GM18868 (cell line): Measurements from ENCODE around the gene ZFYVE16.
"Not testable (repeated sequence)": the region's sequence is repeated elsewhere in the genome, so short reads cannot be mapped to it uniquely, and the experiment has no call there.

Experiments
- ATAC-seq: cut with Tn5 transposase; IDR thresholded peaks from one replicate; pipeline ENCODE4 v1.9.1; 2021; ENCODE audit warnings: mild to moderate bottlenecking, moderate library complexity; ENCODE audit not compliant: unreplicated experiment

ZFYVE16 gene

DNA sequence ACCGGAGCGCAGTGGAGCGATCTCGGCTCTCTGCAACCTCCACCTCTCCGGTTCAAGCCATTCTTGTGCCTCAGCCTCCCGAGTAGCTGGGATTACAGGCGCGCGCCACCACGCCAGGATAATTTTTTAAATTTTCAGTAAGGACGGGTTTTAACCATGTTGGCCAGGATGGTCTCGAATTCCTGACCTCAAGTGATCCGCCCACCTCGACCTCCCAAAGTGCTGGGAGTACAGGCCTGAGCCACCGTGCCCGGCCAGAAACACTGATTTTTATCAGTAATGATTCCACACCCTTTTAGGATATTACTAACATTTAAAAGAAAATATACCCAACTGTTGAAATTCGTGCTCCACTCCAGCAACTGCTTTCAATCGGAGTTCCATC is 79.6 kb downstream of the ZFYVE16 start:
- ATAC-seq: no peak

DNA sequence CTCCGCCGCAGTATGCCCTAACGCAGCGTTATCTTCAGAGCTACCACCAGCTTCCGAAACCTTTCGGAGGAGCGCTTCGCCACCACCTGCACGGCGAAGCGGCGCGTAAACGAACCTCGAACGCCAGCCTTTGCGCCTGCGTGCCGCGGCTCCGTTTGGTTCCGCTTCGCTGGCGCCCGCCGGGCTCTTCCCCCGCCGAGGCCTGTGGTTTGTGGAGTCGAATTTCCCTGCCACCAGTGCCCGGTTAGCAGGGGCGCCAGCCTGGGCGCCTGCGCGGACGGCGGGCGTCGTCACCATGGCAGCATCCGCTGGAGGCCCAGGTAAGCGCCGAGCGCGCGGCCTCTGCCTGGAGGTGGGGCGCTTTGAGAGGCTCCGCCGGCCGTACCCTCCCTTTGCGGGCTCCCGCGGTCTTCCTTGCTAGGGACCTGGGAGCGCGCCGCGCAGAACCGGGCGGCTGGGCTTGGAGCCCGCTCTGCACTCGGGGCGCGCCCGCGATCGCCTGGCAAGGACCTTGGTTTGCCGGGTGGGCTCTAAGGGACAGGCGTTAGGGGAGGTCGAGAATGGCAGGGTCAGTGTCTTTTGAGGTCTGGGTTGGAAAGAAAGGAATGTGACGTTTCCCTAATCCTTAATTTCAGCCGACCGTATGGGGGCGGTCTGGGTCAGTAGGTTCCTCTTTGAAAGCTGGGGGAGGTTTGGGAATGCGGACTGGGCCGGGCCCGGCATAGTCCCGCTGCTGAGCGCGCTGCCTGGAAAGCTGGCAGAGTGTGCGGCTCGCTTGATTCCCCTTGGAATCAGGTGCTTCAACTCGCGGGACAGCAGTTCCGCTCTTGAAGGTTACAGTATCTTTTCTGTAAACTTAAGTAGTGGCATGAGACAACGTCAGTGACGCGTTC is 80.2 kb downstream of the ZFYVE16 start, which contains the start of gene FAM151B:
Gene FAM151B (plus strand): TSS at position 272 of the 893 bp plus-strand sequence. CDS start 24 bp downstream, at position 296.
- ATAC-seq: peak; percentile 96

DNA sequence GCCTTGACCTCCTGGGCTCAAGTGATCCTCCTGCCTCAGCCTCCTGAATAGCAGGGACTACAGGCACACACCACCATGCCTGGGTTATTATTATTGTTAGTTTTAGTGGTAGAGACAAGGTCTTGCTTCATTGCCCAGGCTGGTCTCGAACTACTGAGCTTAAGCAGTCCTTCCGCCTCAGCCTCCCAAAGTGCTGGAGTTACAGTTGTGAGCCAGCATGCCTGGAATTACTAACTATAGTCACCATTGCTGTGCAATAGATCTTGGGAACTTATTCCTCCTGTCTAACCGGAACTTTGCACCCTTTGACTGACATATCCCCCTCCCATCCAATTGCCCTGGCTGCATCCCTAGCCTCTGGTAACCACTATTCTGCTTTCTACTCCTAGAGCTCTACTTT is 83.4 kb downstream of the ZFYVE16 start:
- no peak for ATAC-seq

DNA sequence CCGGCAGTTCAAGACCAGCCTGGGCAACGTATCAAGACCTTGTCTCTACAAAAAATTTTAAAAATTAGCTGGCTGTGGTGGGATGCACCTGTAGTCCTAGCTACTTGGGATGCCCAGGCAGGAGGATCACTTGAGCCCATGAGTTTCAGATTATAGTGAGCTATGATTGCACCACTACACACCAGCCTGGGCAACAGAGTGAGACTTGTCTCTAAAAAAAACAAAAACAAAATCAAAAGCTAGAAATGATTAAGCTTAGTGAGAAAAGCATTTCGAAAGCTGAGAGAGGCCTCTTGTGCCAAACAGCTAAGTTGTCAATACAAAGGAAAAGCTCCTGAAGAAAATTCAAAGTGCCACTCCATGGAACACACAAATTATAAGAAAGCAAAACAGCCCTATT is 84.9 kb downstream of the ZFYVE16 start:
- ATAC-seq: no peak

DNA sequence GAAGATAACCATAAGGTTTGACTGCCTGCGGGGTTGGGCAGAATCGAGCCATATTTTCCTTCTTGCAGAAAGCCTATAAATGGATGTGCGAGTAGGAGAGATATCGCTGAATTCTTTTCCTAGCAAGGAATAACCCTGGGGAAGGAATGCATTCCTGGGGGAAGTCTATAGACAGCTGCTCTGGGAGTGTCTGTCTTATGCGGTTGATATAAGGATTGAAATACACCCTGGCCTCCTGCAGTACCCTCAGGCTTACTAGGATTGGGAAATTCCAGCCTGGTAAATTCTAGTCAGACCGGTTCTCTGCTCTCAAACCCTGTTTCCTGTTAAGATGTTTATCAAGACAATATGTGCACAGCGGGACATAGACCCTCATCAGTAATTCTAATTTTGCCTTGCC is 85.6 kb downstream of the ZFYVE16 start:
- ATAC-seq: not testable (repeated sequence)

DNA sequence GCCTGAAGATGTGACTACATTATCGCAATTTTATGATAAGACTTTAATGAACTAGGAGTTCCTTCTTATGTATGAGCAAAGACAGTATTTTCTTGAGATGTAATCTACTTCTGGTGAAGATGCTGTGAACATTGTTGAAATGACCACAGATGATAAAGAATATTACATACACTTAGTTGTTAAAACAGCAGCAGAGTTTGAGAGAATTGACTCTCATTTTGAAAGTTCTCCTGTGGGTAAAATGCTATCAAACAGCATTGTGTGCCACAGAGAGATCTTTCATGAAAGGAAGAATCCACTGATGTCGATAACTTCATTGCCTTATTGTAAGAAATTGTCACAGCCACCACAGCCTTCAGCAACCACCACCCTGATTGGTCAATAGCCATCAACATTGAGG is 88.0 kb downstream of the ZFYVE16 start:
- ATAC-seq: no peak

DNA sequence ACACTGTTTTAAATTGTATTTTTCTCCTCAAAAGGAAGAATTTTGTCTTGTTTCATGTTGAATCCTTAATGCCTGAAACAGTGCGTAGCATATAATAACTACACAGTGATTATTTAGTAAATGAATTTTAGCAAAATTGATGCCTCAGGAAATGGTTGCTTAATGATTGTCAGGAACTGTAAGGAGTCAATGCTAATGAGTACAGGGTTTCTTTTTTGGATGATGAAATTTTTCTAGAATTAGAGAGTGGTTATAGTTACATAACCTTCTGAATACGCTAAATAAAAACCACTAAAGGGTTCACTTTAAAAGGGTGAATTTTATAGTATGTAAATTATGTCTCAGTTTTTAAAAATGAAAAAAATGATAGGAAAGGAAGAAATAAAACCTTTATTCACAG is 94.9 kb downstream of the ZFYVE16 start:
- ATAC-seq: no peak

DNA sequence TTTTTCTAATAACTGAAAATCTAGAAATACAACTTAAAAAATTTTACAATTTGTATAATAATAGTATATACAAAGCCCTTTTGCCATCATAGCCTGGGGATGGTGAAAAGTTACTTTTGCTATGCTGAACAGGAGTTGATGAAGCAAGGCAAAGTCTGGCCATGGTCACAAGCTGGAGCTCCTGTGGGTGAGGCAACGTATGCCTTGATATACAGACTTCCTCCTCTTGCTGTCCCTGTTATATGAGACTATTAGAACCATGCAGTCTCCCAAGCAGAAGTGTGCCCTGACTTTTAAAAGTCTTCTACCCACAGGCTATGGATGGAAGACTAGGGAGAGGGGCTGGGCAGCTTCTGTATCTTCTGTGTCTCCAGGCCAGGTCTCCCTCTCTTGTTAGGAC is 95.8 kb downstream of the ZFYVE16 start:
- no peak for ATAC-seq

DNA sequence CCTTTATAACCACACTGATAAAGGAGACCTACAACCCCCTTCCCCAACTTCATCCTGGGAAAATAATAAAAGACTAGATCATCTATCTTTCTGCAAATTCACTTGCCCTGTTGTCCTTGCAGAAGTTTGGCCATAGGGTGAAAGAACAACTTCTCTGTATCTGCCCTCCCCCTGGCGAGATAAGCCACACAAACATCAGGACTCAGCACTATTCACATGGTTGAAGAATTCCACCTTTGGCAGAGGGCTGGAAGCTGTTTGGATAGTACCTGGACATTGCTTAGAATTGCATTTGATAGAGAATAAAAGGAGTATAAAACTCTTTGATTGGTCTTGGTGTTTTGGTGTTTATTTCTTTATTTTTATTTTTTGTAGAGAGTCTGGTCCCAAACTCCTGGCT is 97.0 kb downstream of the ZFYVE16 start:
- no peak for ATAC-seq

DNA sequence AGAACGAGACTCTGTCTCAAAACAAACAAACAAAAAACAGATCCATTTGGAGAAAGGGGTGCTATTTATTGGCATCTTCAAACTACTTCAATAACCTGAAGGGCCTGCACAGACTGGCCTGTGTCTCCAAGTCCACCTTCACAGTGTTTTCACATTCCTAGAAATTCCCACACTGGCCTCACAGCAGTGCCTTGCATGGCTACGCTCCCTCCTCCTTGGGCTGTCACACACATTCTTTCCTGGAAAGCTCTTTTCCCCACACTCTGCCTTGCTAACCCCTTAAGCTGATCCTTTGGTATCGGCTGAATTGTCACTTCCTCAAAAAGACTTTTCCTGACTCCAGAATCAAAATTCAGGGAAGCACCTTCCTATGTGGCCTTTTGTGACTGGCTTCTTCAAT is 99.8 kb downstream of the ZFYVE16 start:
- no peak for ATAC-seq

DNA sequence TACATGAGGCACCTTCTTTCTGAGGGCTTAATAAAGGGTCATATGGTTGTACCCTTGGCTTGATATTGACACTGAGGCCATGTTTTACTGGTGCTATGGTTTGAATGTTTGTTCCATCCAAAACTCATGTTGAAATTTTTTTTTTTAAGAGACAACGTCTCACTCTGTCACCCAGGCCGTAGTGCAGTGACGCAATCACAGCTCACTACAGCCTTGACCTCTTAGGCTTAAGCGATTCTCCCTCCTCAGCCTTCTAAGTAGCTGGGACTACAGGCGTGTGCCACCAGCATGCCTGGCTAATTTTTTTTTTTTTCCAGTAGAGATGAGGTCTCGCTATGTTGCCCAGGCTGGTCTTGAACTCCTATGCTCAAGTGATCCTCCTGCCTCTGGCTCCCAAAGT is 101.0 kb downstream of the ZFYVE16 start:
- ATAC-seq: no peak

DNA sequence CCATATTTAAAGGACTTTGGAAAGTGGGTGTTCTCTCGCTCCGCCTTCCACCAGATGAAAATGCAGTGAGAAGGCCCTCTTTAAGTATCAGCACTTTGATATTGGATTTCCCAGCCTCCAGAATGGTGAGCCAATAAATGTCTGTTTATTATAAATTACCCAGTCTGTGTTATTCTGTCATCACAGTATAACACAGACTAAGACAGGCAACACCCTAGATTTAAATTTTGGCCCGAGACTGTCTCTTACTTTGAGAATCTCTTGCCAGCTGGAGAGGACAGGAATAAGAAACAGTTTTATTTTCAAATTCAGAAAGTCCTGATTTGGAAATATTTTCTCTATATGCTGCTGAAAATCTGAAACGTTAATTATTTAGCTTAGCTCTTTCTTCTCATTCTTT is 101.5 kb downstream of the ZFYVE16 start:
- ATAC-seq: no peak

DNA sequence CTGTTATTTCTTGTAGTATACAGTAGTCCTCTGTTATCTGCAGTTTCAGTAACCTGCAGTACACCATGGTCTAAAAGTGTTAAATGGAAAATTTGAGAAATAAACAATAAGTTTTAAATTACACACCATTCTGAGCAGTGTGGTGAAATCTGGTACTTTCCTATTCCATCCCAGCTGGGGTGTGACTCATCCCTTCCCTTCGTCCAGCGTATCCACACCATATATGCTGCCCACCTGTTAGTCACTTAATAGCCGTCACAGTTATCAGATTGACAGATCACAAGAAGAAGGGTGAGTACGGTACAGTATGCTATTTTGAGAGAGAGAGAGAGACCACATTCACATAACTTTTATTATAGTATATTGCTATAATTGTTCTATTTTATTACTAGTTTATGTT is 109.0 kb downstream of the ZFYVE16 start:
- ATAC-seq: no peak
